GM18520 (cell line): ENCODE measurements around the gene TRHDE.

Experiments used
- ATAC-seq: cut with Tn5 transposase; IDR thresholded peaks from one replicate; pipeline ENCODE4 v1.9.1; 2021; ENCODE audit not compliant: unreplicated experiment

TRHDE gene

GRCh38 chr12:72272731-72273498 lies 745 bp downstream of the TRHDE start:
- ATAC-seq: no peak

DNA sequence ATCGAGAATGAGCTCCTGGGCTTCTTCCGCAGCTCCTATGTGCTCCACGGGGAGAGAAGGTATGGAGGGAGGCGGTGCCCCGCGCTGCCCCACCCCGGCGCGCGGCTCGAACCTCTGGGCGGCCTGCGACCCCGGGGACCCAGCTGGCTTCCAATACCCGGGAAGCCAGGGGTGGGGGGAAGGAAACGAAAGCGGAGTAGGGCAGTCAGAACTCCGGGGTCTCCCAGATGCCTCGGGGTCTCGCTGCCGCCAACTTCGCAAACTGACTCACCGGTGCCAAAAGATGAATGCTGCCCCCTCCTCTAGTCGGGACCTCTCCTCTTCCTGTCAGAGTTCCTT lies 1.3 kb downstream of the TRHDE start:
- no peak for ATAC-seq

DNA sequence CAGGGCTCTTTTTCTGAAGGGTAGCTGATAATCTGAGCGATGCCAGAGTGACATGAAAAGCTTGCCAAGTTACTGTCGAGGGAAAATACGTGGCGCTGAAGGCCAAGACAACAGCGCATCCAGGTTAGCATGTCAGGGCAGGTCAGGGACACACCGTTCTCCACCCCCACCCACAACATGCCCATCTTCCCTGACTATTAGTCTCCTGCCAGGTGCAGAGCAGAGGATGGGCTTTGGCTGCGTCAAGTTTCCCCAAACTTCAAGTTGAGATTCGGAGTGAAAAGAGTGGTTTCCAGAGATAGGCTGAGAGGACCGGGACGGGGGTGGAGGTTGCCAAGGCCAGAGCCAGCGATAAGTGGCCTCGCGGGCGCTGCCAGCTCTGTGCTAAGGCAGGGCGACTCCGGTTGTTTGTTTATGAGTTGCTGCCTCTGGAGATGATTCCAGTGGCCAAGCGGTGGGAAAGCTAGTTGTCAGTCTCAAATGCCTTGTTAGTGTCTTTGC lies 1.7 kb downstream of the TRHDE start:
- no peak for ATAC-seq

GRCh38 chr12:72274931-72275330 lies 2.8 kb downstream of the TRHDE start:
- no peak for ATAC-seq

- no peak for ATAC-seq
These were observed 3.4 kb downstream of the TRHDE start for GRCh38 chr12:72275526-72275925.

DNA sequence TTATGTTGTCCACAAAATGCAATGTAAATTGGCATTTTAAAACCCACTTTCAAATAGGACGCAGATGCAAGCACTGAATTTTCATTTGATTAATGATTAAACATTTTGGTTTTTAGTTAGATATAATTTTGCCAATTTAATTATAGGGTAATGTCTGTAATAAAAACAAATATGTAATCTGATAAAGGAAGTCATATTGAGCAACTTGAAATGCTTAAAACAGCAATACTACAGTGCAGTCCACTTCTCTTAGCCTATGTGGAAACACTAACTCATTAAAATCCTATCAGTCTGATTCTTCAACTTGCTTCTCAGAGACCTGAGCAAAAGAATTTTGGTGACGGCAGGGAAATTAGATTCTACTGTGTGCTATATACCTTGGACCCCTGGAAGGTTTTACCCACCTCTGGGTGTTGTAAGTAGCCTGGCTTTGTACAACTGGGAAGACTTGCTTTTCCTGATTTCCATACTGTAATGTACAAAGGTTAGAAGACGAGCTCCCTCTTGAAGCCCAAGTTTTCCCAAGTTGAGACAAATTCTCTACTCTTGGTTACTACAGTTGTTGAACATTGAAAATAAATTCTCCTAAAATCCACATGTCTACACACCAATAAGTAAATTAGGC lies 4.1 kb downstream of the TRHDE start:
- no peak for ATAC-seq

GRCh38 chr12:72277415-72277814 lies 5.2 kb downstream of the TRHDE start:
- no peak for ATAC-seq

DNA sequence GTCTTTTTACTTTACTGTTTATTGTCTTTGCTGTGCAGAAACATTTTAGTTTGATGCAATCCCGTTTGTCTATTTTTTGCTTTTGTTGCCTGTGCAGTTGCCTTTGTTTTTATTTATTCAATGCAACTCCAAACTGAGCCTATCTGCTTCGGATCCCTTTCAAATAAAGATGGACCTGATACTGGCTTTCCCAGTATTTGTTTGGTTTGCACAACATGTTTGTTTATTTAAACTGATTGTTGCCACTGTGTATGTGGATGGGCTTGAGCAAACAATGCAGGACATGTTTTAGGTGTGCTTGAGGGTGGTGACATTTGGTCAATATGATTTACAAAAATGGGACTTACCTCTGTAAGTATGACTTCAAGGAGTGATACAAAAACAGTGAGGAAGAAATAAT lies 6.7 kb downstream of the TRHDE start:
- ATAC-seq: no peak

DNA sequence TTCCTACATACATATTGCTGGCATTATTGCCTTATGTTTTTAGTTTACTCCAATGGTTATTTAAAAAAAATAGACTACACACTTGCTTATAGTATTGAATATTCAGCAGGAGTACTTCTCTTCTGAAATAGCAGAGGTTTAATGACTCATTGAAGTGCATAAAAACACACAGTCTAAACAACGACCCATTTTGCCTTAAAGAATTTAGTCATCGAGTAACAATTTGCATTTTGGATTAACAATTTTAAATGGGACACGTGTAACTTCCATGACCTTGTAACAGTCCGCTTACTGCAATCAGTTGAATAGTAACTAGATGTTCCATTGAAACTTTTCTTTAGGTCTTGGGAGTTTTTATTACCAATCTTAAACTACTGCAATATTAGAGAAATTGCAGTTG lies 9.0 kb downstream of the TRHDE start:
- no peak for ATAC-seq

DNA sequence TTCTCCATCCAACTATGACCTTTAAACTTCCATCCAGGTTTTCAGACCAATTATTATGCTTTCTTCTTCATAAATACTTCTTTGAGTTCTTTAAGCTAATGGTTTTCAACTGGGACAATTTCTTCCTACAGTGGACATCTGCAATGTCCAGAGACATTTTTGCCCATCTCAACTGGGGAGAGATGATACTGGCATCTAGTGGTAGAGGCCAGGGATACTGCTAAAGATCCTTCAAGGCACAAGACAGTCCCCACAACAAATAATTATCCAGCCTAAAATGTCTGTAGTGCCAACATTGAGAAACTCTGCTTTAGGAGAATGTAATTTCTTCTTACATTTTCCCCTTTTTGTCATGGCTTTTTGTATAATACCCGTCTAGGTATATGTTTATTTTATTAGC lies 10.6 kb downstream of the TRHDE start:
- no peak for ATAC-seq

GRCh38 chr12:72285861-72286260 lies 13.7 kb downstream of the TRHDE start:
- no peak for ATAC-seq

GRCh38 chr12:72286526-72286925 lies 14.4 kb downstream of the TRHDE start:
- ATAC-seq: no peak

DNA sequence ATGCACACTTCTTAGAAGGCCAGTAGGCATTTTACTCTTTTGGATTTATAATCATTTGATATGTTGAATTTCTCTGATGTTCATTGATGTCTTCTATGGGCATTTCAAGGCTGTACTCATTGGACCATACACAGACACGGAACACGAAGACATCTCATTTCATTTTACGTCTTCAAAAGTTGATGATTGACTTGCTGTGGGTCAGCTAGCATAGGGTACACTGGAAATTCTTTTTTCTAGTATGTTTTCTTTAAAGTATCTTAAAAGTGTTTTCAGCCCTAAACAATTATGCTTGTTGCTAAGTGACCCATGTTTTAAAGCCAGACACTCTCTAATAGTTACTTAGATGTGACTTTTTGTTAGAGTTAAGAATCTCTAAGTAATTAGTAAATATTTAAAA lies 16.3 kb downstream of the TRHDE start:
- ATAC-seq: no peak

DNA sequence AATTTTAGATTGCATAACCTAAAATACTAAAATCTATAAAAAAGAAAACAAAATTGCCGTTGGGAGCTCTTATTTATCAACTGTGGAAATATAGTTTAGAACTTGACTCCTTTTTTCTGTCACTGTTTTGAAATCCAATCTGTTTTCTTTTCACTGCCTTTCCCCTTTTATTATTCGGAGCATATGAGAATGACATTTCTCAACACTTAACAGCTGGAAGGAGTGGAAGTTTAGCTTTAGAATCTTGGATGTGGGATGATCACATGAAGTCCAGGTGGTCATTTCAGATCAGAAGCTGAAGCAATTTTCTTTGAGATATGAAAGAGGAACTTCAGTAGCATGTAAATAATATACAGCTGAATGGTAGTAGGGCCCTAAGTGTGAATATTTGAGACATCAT lies 16.7 kb downstream of the TRHDE start:
- ATAC-seq: no peak

- no peak for ATAC-seq
These were observed 17.5 kb downstream of the TRHDE start for GRCh38 chr12:72289633-72290032.

DNA sequence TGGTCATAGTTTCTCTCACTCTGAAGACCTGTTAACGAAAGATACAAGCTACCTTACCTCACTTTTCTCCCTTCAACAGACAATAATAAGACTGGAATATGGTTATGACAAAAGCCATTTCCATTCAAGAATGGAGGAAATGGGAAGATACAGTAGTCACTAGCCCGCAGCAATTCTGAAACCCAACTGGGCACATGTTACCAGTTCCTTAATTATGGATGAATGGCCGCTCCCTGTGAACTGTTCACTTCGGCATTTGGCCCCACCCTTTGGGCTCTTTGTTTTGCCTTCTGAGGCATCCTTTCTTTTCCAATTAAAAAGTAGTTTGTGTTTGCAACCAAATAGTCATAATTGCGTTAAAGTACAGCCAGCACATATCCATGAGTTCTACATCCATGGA lies 19.0 kb downstream of the TRHDE start:
- ATAC-seq: no peak

- ATAC-seq: no peak
These were observed 21.5 kb downstream of the TRHDE start for GRCh38 chr12:72293701-72294100.

- no peak for ATAC-seq
These were observed 22.9 kb downstream of the TRHDE start for GRCh38 chr12:72295101-72295500.

- no peak for ATAC-seq
These were observed 23.6 kb downstream of the TRHDE start for GRCh38 chr12:72295744-72296143.

DNA sequence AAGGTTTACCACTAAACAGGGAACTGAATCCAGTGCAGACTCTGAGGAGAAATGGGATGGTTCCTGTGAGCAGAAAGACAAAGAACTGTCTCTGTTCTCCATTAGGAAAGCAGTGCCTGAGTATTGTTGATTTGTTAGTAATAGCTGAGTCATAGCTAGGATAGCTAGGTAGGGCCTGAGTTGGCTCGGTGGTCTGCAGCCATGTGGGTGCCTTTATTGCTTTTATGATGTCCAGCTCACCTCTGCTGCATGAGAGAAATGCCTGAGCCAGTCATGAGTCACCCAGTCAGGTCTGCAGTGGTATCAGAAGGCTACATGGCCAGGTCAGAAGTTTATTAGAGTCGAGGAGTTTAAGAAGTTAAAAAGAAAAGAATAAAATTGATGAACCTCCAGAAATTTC lies 24.2 kb downstream of the TRHDE start:
- ATAC-seq: no peak

DNA sequence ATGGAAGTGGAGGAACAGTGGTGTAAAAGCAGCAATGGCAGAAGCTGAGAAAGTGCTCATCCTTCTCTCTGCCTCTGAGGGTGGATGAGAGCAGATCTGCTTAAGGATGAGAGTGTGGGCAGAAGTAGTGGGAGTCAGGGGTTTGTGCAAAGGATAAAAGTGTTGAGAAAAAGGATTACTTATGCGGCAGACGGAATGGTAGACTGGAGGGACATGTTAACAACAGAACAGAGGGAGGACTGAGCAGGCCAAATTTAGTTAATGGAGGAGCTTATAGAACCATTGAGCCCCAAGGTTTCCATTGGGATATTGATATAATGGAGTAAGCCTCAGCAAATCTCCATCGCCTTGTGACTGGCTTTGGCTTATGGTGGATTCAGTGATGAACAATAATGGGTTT lies 25.5 kb downstream of the TRHDE start:
- ATAC-seq: no peak

GRCh38 chr12:72300728-72301127 lies 28.6 kb downstream of the TRHDE start:
- ATAC-seq: no peak

- no peak for ATAC-seq
These were observed 32.6 kb downstream of the TRHDE start for GRCh38 chr12:72304751-72305150.
